NCI-H2196 treated with DMSO at 0.1 percent for 48 hours (cell line): Measurements from ENCODE around the gene TMEM52.
"Not testable (repeated sequence)": the region's sequence is repeated elsewhere in the genome, so short reads cannot be mapped to it uniquely, and the experiment has no call there.

Experiments
- DNase-seq: peaks from one replicate; lab custom pipeline; 2025; ENCODE audit not compliant: unreplicated experiment; lab: John Stamatoyannopoulos, UW

TMEM52 gene

GRCh38 chr1:1895456-1896336 is 23.4 kb downstream of the TMEM52 start:
- no peak for DNase-seq

GRCh38 chr1:1895060-1895418 is 24.0 kb downstream of the TMEM52 start:
- no peak for DNase-seq

- DNase-seq = no peak
These were observed 24.6 kb downstream of the TMEM52 start for GRCh38 chr1:1894354-1895059.

- no peak for DNase-seq
These were observed 25.1 kb downstream of the TMEM52 start for GRCh38 chr1:1893997-1894353.

- DNase-seq = no peak
These were observed 25.6 kb downstream of the TMEM52 start for GRCh38 chr1:1893291-1893985.

GRCh38 chr1:1892763-1893120 is 26.3 kb downstream of the TMEM52 start:
- DNase-seq = no peak

- DNase-seq = no peak
These were observed 26.9 kb downstream of the TMEM52 start for GRCh38 chr1:1892079-1892762.

GRCh38 chr1:1891349-1892078 is 27.6 kb downstream of the TMEM52 start:
- DNase-seq = peak; percentile 56

- peak; percentile 63 for DNase-seq
These were observed 28.4 kb downstream of the TMEM52 start, which contains the start of gene GNB1 for GRCh38 chr1:1890506-1891348. TSS of gene GNB1 (minus strand) at chr1:1891087. CDS start at chr1:1825453, 65,634 bp downstream.

GRCh38 chr1:1889847-1890505 is 29.1 kb downstream of the TMEM52 start:
- no peak for DNase-seq

- no peak for DNase-seq
These were observed 29.9 kb downstream of the TMEM52 start for GRCh38 chr1:1889090-1889750.

- DNase-seq = not testable (repeated sequence)
These were observed 35.2 kb downstream of the TMEM52 start for GRCh38 chr1:1883890-1884289.

- no peak for DNase-seq
These were observed 35.8 kb downstream of the TMEM52 start for GRCh38 chr1:1883092-1883873.

GRCh38 chr1:1881727-1882126 is 37.4 kb downstream of the TMEM52 start:
- DNase-seq = no peak

- DNase-seq = no peak
These were observed 38.3 kb downstream of the TMEM52 start for GRCh38 chr1:1880617-1881312.

GRCh38 chr1:1879942-1880341 is 39.1 kb downstream of the TMEM52 start:
- DNase-seq = no peak

GRCh38 chr1:1877865-1878436 is 41.1 kb downstream of the TMEM52 start:
- no peak for DNase-seq
